Osteoblast (primary cell): ENCODE data around the gene MOAP1. TPM values are rescaled to one million over a fixed set of nuclear protein-coding genes. Genes with fewer than 3 reads are reported as not detected.

Experiments
- DNase-seq: peaks from one replicate; pipeline ENCODE4 v3.0.0; 2011; ENCODE audit warnings: low spot score, mixed read lengths; ENCODE audit not compliant: insufficient read length; ENCODE audit errors: missing footprints
- H2AFZ ChIP-seq: 2 replicates; pipeline ENCODE4 v1.6.0; 2011; ENCODE audit warnings: mild to moderate bottlenecking, low read length
- H3K27ac ChIP-seq: 2 replicates; pipeline ENCODE4 v1.5.1; 2011; ENCODE audit warnings: mild to moderate bottlenecking, low read depth, low read length, moderate library complexity
- H3K27me3 ChIP-seq: 2 replicates; pipeline ENCODE4 v1.6.0; 2012; ENCODE audit warnings: mild to moderate bottlenecking, control low read depth, inconsistent platforms, low read length, moderate library complexity; ENCODE audit not compliant: insufficient read depth
- H3K36me3 ChIP-seq: 2 replicates; pipeline ENCODE4 v1.5.1; 2011; ENCODE audit warnings: mild to moderate bottlenecking, low read length, control low read depth, moderate library complexity; ENCODE audit not compliant: insufficient read depth
- H3K4me1 ChIP-seq: 2 replicates; pipeline ENCODE4 v1.5.1; 2011; ENCODE audit warnings: mild to moderate bottlenecking, low read length, control low read depth, moderate library complexity; ENCODE audit not compliant: insufficient read depth
- H3K4me2 ChIP-seq: 2 replicates; pipeline ENCODE4 v1.6.0; 2011; ENCODE audit warnings: mild to moderate bottlenecking, low read length; ENCODE audit not compliant: insufficient read depth
- H3K4me3 ChIP-seq: fragments of 200-600 bp; sonication (generic); 3 replicates; pipeline ENCODE4 v1.5.1; 2012; ENCODE audit warnings: mild to moderate bottlenecking, low read length, inconsistent platforms; ENCODE audit not compliant: insufficient read depth
- H3K79me2 ChIP-seq: 2 replicates; pipeline ENCODE4 v1.6.0; 2012; ENCODE audit warnings: mild to moderate bottlenecking, low read length, control low read depth, inconsistent platforms; ENCODE audit not compliant: insufficient read depth
- H3K9me3 ChIP-seq: 2 replicates; pipeline ENCODE4 v1.5.1; 2011; ENCODE audit warnings: low read depth, low read length, control low read depth
- H4K20me1 ChIP-seq: 2 replicates; pipeline ENCODE4 v1.6.0; 2012; ENCODE audit warnings: mild to moderate bottlenecking, low read length, control low read depth; ENCODE audit not compliant: insufficient read depth
- total RNA-seq: library from RNA; depleted of rRNA; stranded (reverse); fragments of >200 nt; gene quantifications from 2 replicates; pipeline ENCODE4 v1.2.3, GENCODE V29; 2012
- TF ChIP-seq, protein P1 (sequence below): IDR thresholded peaks from 2 replicates; pipeline ENCODE4 v1.5.1; 2011; ENCODE audit warnings: mild to moderate bottlenecking, low read depth, low read length, moderate library complexity; ENCODE audit errors: extremely low read depth

The MOAP1 gene
- total RNA-seq, 1 donor = 16.6 TPM

DNA sequence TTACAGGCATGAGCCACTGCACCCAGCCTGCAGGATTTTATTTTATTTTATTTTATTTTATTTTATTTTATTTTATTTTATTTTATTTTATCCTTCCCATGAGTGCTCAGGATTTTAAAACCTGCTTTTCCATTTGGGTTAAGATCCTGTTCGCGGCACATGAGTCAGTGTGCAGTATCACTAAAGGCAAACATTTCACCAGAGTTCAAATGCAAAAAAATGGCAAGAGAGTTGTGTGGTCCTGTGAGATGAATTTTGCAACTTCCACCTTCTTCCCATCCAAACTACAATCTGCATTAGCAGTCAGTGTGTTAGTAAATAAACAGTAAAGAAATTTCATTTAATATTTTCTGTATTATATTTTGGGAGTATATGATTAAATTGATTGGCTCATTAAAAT is 29.0 kb downstream of the MOAP1 start:
- Histone ChIP-seq H3K4me1 (no peaks in the 10 kb centered on the region), H3K79me2 (no peaks in the 10 kb centered on the region), H3K36me3 (no peaks in the 10 kb centered on the region), H4K20me1 (no peaks in the 10 kb centered on the region), H2AFZ (no peak overlapping the region), H3K4me3 (no peak overlapping the region), H3K9me3 (no peaks in the 10 kb centered on the region), H3K27me3 (no peaks in the 10 kb centered on the region), H3K4me2 (no peak overlapping the region), H3K27ac (no peak overlapping the region)
- TF ChIP-seq, protein P1, sequence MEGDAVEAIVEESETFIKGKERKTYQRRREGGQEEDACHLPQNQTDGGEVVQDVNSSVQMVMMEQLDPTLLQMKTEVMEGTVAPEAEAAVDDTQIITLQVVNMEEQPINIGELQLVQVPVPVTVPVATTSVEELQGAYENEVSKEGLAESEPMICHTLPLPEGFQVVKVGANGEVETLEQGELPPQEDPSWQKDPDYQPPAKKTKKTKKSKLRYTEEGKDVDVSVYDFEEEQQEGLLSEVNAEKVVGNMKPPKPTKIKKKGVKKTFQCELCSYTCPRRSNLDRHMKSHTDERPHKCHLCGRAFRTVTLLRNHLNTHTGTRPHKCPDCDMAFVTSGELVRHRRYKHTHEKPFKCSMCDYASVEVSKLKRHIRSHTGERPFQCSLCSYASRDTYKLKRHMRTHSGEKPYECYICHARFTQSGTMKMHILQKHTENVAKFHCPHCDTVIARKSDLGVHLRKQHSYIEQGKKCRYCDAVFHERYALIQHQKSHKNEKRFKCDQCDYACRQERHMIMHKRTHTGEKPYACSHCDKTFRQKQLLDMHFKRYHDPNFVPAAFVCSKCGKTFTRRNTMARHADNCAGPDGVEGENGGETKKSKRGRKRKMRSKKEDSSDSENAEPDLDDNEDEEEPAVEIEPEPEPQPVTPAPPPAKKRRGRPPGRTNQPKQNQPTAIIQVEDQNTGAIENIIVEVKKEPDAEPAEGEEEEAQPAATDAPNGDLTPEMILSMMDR = no peak
- no peak for DNase-seq

DNA sequence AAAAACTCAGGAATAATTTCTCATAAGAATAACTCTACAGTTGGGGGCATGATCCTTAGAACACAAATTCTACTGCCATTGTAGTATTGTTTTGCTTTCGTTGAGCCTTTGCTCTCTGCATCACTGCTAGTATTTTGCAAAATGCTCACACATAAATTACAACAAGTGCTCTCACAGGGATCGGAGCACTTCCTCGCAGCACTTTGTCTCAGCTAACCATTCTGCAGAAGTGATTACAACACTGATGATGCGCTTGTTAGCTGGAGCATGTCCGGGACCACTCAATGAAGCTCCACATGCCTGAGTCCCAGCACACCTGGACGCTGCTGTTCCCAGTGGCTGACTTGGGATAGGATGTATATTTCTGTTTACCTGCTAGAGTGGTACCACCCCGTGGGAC is 31.6 kb downstream of the MOAP1 start:
- Histone ChIP-seq H3K9me3 (no peaks in the 10 kb centered on the region), H3K4me3 (no peak overlapping the region), H4K20me1 (no peaks in the 10 kb centered on the region), H3K27me3 (no peaks in the 10 kb centered on the region), H2AFZ (no peak overlapping the region), H3K4me2 (no peak overlapping the region), H3K79me2 (no peaks in the 10 kb centered on the region), H3K36me3 (no peaks in the 10 kb centered on the region), H3K27ac (no peak overlapping the region), H3K4me1 (no peaks in the 10 kb centered on the region)
- DNase-seq = peak; percentile 25
- TF ChIP-seq, protein P1 = no peak

DNA sequence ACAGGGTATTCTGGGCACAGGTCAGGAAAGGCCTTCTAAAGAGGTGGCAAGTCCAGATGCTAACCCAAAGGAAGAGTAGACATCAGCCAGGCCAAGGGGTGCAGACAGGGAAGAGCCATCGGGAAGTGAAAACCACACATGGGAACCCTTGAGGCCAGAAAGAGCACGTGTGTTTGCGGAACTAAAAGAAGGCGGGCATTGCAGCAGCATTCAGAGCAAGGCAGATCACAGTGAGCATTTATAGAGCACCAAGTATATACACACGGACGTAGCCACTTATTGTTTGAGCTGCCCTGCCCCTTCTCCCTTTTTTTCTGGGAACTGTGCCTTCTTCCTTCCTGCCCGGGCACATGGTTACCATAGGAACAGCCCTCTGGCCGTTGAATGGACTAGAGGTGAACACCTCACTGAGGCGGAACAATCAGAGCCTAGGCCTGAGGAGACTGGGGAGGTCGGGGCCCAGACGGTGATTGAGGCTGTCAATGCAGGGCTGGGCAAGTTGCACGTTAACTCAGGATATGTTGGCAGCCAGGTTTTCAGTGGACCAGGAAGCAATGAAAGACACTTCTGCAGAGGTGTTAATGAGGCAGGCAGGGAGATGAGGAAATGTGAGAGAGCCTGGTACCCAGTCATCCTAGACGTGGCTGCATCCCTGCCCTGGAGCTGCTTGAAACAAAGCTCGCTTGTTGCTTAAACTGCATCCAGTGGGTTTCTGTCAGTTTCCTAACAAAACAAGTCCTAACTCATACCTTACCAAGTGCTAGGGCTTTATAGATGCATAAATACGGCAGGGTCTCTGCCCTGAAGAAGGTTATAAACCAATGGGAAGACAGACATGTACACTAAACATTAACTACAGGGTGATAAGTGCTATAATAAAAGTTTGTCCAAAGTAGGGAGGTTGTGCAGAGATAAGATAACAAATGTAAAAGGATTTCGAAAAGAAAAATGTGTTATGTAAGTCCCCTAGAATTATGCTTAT is 34.2 kb downstream of the MOAP1 start:
- H3K36me3 ChIP-seq = no peaks in the 10 kb centered on the region
- no peak overlapping the region for H3K4me3 ChIP-seq
- H3K4me1 ChIP-seq = no peaks in the 10 kb centered on the region

DNA sequence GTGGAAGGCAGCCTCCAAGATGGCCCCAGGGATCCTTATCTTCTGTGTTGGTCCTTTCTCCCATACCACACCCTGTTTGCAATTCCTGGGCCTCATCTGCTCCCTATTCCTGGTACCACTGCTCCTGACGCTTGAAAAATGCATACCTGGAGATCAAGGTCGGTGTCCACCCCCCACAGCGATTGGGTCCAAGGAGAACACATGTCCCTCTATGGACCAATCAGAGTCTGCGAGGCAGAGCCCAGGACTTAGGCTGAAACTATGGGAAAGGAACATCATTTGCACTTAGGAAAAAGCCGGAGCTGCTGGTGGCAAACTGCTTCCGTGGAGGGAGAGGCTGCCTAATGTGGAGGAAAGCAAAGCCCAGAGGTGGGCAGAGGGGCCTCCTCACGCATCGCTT is 35.7 kb downstream of the MOAP1 start:
- H4K20me1 ChIP-seq = no peaks in the 10 kb centered on the region
- H3K4me2 ChIP-seq = no peak overlapping the region
- no peak for DNase-seq
- TF ChIP-seq, protein P1 = no peak
- H3K36me3 ChIP-seq = no peaks in the 10 kb centered on the region
- H3K79me2 ChIP-seq = no peaks in the 10 kb centered on the region
- no peaks in the 10 kb centered on the region for H3K27me3 ChIP-seq
- H3K4me3 ChIP-seq = no peak overlapping the region
- H3K4me1 ChIP-seq = no peaks in the 10 kb centered on the region
- no peaks in the 10 kb centered on the region for H3K9me3 ChIP-seq
- no peak overlapping the region for H2AFZ ChIP-seq
- H3K27ac ChIP-seq = no peak overlapping the region

More for the DNA sequence above, 34.2 kb downstream of the MOAP1 start:
- no peak overlapping the region for H2AFZ ChIP-seq
- H4K20me1 ChIP-seq = no peaks in the 10 kb centered on the region
- no peak overlapping the region for H3K4me2 ChIP-seq
- no peaks in the 10 kb centered on the region for H3K9me3 ChIP-seq
- H3K27ac ChIP-seq = no peak overlapping the region
- no peaks in the 10 kb centered on the region for H3K79me2 ChIP-seq
- peak; percentile 45 for DNase-seq
- no peaks in the 10 kb centered on the region for H3K27me3 ChIP-seq
- TF ChIP-seq, protein P1 = no peak
